MV-4-11 (cell line): ENCODE results near the gene JUN.

Experiments used
- DNase-seq: peaks from one replicate; lab custom pipeline; 2025; lab: John Stamatoyannopoulos, UW

Gene JUN

GRCh38 chr1:58783090-58783992, 506 bp downstream of the JUN start:
- peak; percentile 16 for DNase-seq

DNA sequence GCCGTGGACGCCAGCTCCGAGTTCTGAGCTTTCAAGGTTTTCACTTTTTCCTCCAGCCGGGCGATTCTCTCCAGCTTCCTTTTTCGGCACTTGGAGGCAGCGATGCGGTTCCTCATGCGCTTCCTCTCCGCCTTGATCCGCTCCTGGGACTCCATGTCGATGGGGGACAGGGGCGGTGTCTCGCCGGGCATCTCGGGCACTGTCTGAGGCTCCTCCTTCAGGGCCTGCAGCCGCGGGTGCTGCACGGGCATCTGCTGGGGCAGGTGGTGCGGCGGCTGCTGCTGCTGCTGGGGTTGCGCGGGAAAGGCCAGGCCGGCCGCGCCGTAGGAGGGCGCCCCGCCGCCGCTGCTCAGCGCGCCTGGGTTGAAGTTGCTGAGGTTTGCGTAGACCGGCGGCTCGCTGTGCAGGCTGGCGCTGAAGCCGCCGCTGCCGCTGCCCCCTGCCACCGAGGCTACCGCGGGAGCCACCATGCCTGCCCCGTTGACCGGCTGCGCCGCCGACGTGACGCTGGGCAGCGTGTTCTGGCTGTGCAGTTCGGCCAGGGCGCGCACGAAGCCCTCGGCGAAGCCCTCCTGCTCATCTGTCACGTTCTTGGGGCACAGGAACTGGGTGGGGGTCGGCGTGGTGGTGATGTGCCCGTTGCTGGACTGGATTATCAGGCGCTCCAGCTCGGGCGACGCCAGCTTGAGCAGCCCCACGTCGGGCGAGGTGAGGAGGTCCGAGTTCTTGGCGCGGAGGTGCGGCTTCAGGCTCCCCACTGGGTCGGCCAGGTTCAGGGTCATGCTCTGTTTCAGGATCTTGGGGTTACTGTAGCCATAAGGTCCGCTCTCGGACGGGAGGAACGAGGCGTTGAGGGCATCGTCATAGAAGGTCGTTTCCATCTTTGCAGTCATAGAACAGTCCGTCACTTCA, 1.4 kb downstream of the JUN start:
- peak; percentile 60 for DNase-seq

DNA sequence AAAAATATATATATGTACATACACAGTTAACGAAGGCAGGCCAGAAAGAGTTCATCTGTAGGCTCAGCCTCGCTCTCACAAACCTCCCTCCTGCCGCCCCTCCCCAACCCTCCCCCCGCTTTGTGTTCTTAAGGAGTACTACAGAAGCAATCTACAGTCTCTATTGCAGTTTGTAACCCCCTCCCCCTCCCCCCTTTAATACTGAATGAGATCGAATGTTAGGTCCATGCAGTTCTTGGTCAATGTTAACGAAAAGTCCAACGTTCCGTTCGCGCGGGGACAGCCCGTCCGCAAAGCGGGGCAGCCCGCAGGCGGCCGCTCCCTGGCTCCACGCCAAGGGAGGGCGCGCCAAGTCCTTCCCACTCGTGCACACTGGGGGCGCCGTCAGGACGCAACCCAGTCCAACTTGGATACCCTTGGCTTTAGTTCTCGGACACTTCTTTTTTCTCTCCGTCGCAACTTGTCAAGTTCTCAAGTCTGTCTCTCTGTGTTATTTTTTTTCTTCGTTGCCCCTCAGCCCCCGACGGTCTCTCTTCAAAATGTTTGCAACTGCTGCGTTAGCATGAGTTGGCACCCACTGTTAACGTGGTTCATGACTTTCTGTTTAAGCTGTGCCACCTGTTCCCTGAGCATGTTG, 2.2 kb downstream of the JUN start:
- DNase-seq, result peak; percentile 28

- no peak for DNase-seq
These were observed 2.9 kb downstream of the JUN start for GRCh38 chr1:58780836-58781452.

DNA sequence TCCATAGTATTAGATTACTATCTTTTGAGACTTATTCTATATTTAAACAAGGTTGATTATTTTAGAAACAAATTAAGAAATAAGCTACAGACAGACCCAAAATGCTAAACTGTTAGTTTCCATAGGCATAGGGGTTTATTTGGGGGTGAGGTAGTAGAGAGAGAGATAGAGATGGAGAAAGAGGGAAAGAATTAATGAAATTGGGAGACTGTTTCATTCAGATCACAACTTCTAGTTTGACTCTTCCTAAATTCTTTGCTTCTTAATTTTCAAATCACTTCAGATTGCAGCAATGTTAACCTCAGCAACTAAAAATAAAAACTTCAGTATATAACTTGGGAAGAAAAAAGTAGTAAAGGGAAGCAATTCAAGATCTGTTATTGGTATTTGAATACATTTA, 3.4 kb downstream of the JUN start:
- DNase-seq, result no peak

- DNase-seq, result no peak
These were observed 4.0 kb downstream of the JUN start for GRCh38 chr1:58779801-58780382.

- DNase-seq, result no peak
These were observed 4.6 kb downstream of the JUN start for GRCh38 chr1:58779059-58779754.

DNA sequence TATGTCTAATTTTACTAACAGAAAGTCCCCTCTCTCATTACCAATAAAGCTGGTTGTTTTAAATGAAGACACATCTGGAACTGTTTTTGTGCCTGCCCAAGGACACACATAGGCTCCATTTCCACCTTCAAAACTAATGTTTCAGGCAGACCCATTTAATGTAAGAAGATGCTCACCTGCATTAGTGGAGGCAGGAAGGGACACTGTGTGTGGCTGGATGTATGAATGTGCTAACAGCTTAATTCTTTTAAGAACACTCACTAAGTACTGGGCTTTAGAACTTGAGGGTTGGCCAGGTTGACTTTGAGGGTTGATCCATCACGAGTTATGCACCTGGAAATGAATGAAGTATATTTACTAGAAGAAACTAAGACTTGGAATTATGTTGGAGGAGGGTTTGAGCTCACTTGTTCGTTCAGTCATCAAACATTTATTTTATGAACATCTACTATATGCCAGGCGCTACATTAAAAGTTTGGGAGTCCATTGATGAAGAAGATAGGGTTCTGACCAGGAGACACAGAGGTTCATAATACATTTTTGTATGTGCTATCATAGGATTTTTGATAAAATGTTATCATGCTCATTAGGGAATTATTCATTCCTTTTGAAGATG, 5.4 kb downstream of the JUN start:
- DNase-seq, result no peak

- peak; percentile 36 for DNase-seq
These were observed 9.8 kb downstream of the JUN start for GRCh38 chr1:58774027-58774426.

DNA sequence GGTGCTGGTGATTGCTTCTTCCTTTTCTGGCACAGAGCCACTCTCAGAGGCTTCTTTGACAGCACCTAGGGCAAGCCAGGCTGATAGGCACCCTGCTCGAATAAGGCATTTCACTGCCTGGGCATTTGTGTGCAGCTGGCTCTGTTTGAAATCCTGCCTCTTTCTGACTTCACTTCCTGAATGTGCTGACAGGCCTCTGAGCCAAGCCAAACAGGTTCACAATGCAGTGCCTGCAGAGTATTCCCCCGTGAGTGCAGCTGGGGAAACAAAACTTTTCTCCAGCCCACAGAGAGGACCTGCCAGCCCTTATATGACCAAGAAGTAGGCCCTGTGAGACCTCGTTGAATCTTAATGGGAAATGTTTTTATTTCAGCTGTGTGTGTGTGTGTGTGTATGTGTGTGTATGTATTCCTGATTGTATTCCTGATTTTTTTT, 10.4 kb downstream of the JUN start:
- DNase-seq, result peak; percentile 35

- no peak for DNase-seq
These were observed 14.0 kb downstream of the JUN start for GRCh38 chr1:58769809-58770320.

- DNase-seq, result no peak
These were observed 14.7 kb downstream of the JUN start for GRCh38 chr1:58768971-58769808.

DNA sequence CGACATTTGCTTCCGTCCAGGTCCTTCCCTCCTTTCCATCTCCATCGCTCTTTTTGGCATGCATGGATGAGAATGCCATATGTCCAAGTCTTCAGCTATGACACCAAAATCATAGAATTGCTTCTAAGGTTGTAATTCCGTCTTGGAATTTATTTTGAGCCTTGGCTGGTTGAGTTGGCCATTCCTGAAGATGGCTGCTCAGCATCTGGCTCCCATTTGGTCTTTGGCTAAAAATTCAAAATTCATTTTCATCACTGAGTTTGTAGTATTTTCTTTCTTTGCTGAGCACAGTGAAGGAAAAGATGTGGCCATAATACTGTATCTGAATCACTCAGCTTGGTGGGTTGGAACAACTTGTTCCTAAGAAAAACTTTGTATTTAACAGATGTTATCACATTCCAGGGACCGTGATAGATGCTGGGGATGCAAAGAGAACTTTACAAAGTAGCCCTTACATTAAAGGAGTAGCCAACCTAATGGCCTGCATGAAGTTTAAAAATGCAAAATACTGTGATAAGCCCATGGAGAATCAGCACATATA, 15.6 kb downstream of the JUN start:
- no peak for DNase-seq

DNA sequence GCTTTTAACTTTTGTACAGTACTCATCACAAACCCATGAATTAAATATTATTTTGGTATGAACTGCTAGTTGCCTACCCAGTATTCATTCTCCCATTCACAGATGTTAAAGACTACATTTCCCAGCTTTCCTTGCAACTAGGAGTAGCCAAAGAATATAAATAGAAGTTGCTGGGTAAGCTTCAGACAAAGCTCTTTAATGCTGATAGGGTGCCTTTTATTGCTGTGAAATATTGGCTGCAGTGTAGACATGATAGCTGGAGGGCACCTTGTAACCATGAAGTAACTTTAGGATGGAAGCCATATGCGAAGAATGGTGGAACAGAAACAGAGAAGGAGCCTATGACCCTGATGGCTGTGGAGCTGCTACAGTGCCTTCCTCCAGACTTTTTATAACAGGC, 16.7 kb downstream of the JUN start:
- no peak for DNase-seq

- peak; percentile 31 for DNase-seq
These were observed 18.4 kb downstream of the JUN start for GRCh38 chr1:58765441-58765840.

GRCh38 chr1:58765006-58765405, 18.8 kb downstream of the JUN start:
- DNase-seq, result no peak

DNA sequence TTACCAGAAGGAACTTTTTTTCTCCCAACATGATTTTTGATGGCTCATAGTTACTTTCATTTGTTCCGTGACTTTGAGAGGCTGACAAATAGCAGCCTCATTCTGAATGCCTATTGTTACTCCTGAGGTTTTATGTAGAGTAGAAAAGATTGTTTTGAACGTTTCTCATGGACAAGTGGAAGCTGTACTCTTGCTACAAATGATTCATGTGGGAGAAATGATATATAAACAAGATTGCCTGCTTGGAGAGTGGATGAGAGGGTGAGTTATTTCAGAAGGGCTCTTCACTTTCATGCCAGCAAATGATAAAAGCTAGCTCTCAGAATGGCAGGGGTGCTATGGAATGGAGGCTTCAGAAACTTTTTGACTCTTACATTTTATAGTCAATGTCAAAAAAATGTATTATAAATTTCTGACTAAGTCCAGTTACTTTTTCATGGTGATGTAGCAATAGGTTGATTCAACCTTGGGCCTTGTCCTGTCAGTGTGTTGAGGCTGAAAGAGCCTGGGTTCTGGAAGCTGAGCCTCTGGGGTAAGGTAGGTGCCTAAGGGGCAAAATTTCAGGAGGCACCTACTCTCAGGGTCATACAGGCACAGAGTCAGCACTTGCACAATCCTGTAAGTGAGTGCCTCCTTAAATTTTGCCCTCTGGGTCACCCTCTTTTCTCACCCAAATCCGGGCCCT, 19.4 kb downstream of the JUN start:
- DNase-seq, result no peak

DNA sequence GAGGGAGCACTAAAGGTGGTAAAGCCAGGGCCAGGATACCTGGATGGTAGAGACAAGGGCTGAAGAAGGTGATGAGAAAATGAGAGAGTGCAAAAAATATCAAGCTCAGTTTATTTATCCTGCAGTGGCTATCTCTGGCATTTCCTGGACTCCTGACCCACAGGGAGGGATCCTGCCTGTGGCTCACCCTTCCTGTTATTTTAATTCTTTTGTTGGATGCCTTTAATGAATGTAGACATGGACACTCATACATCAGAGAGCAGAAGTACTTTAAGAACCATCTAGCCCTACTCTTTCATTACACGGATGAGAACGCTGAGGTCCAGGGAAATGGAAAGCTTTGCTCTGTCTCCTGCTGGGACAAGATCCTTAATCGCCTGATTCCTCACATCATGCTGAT, 20.6 kb downstream of the JUN start:
- DNase-seq, result no peak
